Activated T-helper 17 cell treated with anti-CD3 and anti-CD28 coated beads, Interleukin-2, amount 50 U/mL, for 72 hours (primary cell): ENCODE data around the gene VRK2. TPM values are rescaled to one million over a fixed set of nuclear protein-coding genes. Genes with fewer than 3 reads are reported as not detected.
"Not testable (repeated sequence)": the region's sequence is repeated elsewhere in the genome, so short reads cannot be mapped to it uniquely, and the experiment has no call there.

Experiments used
- ATAC-seq: fragments of 150-1000 bp; cut with Tn5 transposase; replicated peaks from 2 replicates; pipeline ENCODE4 v1.10.0; 2021; ENCODE audit warnings: mild to moderate bottlenecking, moderate library complexity
- H3K27ac Mint-ChIP-seq: one replicate; pipeline ENCODE4 v1.8.0; 2022; ENCODE audit warnings: mixed read lengths
- H3K27me3 Mint-ChIP-seq: one replicate; pipeline ENCODE4 v1.8.0; 2022; ENCODE audit warnings: mixed read lengths
- H3K36me3 Mint-ChIP-seq: one replicate; pipeline ENCODE4 v1.8.0; 2022; ENCODE audit warnings: low read depth, mild to moderate bottlenecking, mixed read lengths
- H3K4me1 Mint-ChIP-seq: one replicate; pipeline ENCODE4 v1.8.0; 2022; ENCODE audit warnings: mixed read lengths
- H3K4me3 Mint-ChIP-seq: one replicate; pipeline ENCODE4 v1.8.0; 2022; ENCODE audit warnings: mild to moderate bottlenecking, mixed read lengths
- H3K9me3 Mint-ChIP-seq: one replicate; pipeline ENCODE4 v1.8.0; 2022; ENCODE audit warnings: mixed read lengths
- total RNA-seq, 2 donors: library from RNA; stranded (reverse); gene quantifications; one replicate each; pipeline ENCODE4 v1.2.3, GENCODE V29; 2022

Gene VRK2
- total RNA-seq, 2 donors from 2014 or later, result 14.3 to 19.7 TPM

GRCh38 chr2:58067001-58067400, 20.4 kb downstream of the VRK2 start:
- H3K36me3 Mint-ChIP-seq, result peaks cover 28% of the 10 kb centered on the region
- peaks cover 9% of the 10 kb centered on the region for H3K4me1 Mint-ChIP-seq

DNA sequence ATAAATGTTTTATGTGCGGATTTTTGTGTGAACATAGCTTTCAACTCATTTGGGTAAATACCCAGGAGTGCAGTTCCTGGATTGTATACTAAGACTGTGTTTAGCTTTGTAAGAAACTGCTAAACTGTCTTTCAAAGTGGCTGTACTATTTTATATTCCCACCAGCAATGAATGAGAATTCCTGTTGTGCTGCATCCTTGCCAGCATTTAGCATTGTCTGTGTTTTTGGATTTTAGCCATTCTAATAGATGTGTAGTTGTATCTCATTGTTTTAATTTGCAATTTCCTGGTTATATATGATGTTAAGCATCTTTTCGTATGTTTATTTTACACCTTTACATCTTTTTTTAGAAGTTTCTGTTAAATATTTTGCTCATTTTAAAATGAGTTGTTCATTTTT, 24.2 kb downstream of the VRK2 start:
- Mint-ChIP-seq H3K9me3 (peaks cover 5% of the 10 kb centered on the region), H3K27ac (no peak overlapping the region), H3K36me3 (peaks cover 40% of the 10 kb centered on the region), H3K4me3 (no peak overlapping the region), H3K27me3 (no peaks in the 10 kb centered on the region), H3K4me1 (peaks cover 12% of the 10 kb centered on the region)
- no peak for ATAC-seq

More at GRCh38 chr2:58067001-58067400, 20.4 kb downstream of the VRK2 start:
- H3K4me3 Mint-ChIP-seq, result no peak overlapping the region
- no peaks in the 10 kb centered on the region for H3K27me3 Mint-ChIP-seq
- no peak for ATAC-seq
- H3K27ac Mint-ChIP-seq, result no peak overlapping the region
- peaks cover 5% of the 10 kb centered on the region for H3K9me3 Mint-ChIP-seq

GRCh38 chr2:58072102-58072501, 25.5 kb downstream of the VRK2 start:
- Mint-ChIP-seq H3K4me3 (no peak overlapping the region), H3K36me3 (peaks cover 40% of the 10 kb centered on the region), H3K4me1 (peaks cover 9% of the 10 kb centered on the region), H3K27ac (no peak overlapping the region), H3K27me3 (no peaks in the 10 kb centered on the region), H3K9me3 (peaks cover 5% of the 10 kb centered on the region)
- ATAC-seq, result no peak

- no peaks in the 10 kb centered on the region for H3K27me3 Mint-ChIP-seq
- peaks cover 5% of the 10 kb centered on the region for H3K9me3 Mint-ChIP-seq
- peaks cover 33% of the 10 kb centered on the region for H3K36me3 Mint-ChIP-seq
- ATAC-seq, result no peak
- peaks cover 9% of the 10 kb centered on the region for H3K4me1 Mint-ChIP-seq
- H3K4me3 Mint-ChIP-seq, result no peak overlapping the region
- no peak overlapping the region for H3K27ac Mint-ChIP-seq
These were observed 26.4 kb downstream of the VRK2 start for GRCh38 chr2:58073008-58073407.

DNA sequence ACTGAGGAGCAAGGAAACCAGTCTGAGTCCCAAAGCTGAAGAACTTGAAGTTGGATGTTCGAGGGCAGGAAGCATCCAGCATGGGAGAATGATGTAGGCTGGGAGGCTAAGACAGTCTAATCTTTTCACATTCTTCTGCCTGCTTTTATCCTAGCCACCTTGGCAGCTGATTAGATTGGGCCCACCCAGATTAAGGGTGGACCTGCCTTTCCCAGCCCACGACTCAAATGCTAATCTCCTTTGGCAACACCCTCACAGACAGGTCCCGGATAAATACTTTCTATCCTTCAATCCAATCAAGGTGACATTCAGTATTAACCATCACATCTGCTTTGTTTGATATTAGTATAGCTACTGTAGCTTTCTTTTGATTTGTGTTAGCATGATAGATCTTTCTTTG, 27.1 kb downstream of the VRK2 start:
- no peaks in the 10 kb centered on the region for H3K9me3 Mint-ChIP-seq
- no peak overlapping the region for H3K4me3 Mint-ChIP-seq
- no peak overlapping the region for H3K27ac Mint-ChIP-seq
- H3K36me3 Mint-ChIP-seq, result peaks cover 26% of the 10 kb centered on the region
- H3K27me3 Mint-ChIP-seq, result no peaks in the 10 kb centered on the region
- H3K4me1 Mint-ChIP-seq, result peaks cover 9% of the 10 kb centered on the region
- no peak for ATAC-seq

GRCh38 chr2:58081000-58081399, 34.4 kb downstream of the VRK2 start:
- Mint-ChIP-seq H3K9me3 (no peaks in the 10 kb centered on the region), H3K27me3 (no peaks in the 10 kb centered on the region), H3K4me1 (no peaks in the 10 kb centered on the region), H3K27ac (no peak overlapping the region), H3K4me3 (no peak overlapping the region), H3K36me3 (peaks cover 9% of the 10 kb centered on the region)
- ATAC-seq, result no peak

DNA sequence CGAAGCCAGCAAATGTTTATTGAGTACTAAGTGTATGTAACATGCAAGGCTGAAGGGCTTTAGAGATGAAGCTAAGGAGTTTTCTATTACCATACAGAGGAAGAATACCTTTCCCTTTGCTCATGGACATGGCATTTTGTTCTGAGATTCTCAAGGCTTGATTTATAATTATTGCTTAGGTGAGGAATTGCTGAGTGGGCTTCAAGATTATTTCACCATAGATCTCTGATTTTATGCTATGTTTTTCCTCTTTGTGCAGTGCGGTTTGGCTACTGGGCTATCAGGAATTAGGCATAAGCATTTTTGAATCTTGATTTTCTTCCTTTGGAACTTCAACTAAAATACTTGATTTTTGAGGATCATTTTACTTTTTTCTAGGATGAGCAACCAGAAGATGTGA, 42.5 kb downstream of the VRK2 start:
- Mint-ChIP-seq H3K9me3 (no peaks in the 10 kb centered on the region), H3K4me1 (no peaks in the 10 kb centered on the region), H3K36me3 (peaks cover 77% of the 10 kb centered on the region), H3K27ac (no peak overlapping the region), H3K27me3 (no peaks in the 10 kb centered on the region), H3K4me3 (no peak overlapping the region)
- ATAC-seq, result no peak

DNA sequence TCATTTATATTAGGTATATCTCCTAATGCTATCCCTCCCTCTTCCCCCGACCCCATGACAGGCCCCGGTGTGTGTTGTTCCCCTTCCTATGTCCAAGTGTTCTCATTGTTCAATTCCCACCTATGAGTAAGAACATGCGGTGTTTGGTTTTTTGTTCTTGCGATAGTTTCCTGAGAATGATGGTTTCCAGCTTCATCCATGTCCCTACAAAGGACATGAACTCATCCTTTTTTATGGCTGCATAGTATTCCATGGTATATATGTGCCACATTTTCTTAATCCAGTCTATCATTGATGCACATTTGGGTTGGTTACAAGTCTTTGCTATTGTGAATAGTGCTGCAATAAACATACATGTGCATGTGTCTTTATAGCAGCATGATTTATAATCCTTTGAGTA, 46.2 kb downstream of the VRK2 start:
- H3K27me3 Mint-ChIP-seq, H3K4me1 Mint-ChIP-seq, ATAC-seq, H3K9me3 Mint-ChIP-seq, H3K4me3 Mint-ChIP-seq, H3K27ac Mint-ChIP-seq: not testable (repeated sequence)
- peaks cover 59% of the 10 kb centered on the region for H3K36me3 Mint-ChIP-seq

DNA sequence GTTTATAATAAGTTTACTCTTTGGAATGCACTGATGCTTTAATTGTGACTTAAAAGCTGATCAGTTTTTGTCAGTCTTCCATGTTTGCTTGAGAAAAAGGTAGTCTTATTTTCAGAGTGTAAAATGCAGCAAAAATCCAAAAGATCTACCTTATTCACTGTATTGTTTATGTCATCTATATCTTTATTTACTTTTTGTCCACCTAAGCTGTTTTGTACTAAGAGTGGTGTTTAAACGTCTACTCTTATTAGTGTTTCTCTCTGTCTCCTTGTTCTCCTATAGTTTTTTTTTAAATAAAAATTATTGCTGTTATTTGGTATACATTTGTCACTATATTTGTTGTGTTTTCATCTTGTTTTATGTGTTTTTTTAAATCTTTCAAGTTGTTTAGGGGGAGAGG, 50.4 kb downstream of the VRK2 start:
- Mint-ChIP-seq H3K36me3 (peaks cover 22% of the 10 kb centered on the region), H3K9me3 (no peaks in the 10 kb centered on the region), H3K4me1 (no peaks in the 10 kb centered on the region), H3K27me3 (no peaks in the 10 kb centered on the region), H3K27ac (no peak overlapping the region), H3K4me3 (no peak overlapping the region)
- no peak for ATAC-seq

DNA sequence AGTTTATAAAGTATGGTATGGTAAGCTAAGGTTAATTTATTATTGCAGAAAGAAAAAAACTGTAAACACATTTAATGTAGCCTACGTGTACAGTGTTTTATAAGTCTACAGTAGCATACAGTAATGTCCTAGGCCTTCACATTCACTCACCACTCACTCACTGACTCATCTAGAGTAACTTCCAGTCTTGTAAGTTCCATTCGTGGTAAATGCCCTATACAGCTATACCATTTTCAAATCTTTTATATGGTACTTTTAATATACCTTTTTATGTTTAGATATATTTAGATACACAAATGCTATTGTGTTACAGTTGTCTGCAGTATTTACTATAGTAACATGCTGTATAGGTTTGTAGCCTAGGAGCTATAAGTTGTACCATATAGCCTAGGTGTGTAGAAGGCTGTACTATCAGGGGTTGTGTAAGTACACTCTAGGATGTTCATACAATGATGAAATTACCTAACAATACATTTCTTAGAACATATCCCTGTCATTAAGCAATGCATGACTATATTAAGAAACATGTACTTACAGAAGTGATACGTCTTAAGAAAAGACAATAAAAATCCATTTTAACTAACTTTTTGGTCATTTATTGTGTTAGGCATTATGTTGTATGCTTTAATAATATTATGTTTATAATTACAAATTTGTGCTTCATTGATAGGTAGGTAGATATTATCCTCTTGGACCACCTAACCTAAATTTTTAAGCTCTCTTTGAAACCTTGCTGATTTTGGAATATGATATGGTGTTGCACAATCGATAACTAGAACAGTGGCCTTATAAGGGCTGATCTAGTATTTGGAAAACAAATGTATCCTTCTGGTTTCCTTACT, 51.9 kb downstream of the VRK2 start:
- no peak overlapping the region for H3K27ac Mint-ChIP-seq
- peaks cover 20% of the 10 kb centered on the region for H3K36me3 Mint-ChIP-seq
- H3K27me3 Mint-ChIP-seq, result no peaks in the 10 kb centered on the region
- H3K4me1 Mint-ChIP-seq, result no peaks in the 10 kb centered on the region
- no peaks in the 10 kb centered on the region for H3K9me3 Mint-ChIP-seq
- ATAC-seq, result peak; percentile 31
- H3K4me3 Mint-ChIP-seq, result no peak overlapping the region

DNA sequence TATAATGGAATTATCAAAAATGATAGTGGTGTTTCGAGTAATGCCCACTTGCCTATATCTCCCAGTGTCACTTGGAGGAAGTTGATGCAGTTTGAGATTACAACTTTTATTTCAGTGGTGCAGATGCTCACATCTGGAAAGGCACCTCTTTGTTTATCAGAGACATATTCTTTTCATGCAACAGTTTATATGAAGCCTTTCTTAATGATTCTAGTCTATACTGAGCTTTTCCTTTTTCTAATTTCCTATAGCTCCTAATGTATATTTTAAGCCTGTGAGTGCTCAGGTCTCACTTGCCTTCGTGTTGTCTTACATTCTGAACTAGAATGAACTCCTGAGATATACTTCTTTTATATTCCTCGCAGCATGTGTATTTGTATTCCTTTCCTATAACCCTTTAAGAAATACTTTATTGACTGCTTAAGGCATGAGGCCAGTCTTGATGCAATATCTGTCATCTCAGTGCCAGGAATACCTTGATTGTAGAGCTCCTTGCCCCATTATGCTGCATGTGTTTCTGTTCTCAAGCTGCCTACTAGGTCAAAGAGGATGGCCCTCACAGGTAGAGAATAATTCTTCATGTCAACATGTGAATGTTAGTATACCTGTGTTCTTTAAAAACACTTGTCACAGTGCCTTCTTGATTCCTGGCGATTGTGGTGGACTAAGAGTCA, 52.6 kb downstream of the VRK2 start:
- Mint-ChIP-seq H3K4me1 (no peaks in the 10 kb centered on the region), H3K27me3 (no peaks in the 10 kb centered on the region), H3K36me3 (peaks cover 18% of the 10 kb centered on the region), H3K4me3 (no peak overlapping the region), H3K9me3 (no peaks in the 10 kb centered on the region), H3K27ac (no peak overlapping the region)
- ATAC-seq, result no peak

DNA sequence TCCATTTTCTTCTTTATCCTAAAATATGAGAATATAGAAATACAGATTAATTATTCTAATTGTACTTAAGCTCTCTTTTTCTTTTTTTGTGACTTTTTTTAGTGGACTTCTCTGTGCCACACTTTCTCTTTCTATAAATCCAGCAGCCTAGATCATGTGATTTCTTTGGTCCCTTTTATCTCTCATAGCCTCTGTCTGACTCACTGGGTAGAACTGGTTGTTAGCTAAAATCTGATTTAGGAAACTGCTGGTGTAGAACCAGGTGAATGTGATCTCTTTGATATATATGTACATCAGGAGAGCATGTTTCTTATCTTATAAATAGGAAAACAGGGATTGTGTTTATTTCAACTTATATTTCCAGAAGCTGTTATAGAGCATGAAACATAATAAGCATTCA, 54.9 kb downstream of the VRK2 start:
- no peaks in the 10 kb centered on the region for H3K4me1 Mint-ChIP-seq
- H3K36me3 Mint-ChIP-seq, result peaks cover 14% of the 10 kb centered on the region
- H3K9me3 Mint-ChIP-seq, result no peaks in the 10 kb centered on the region
- no peaks in the 10 kb centered on the region for H3K27me3 Mint-ChIP-seq
- H3K27ac Mint-ChIP-seq, result no peak overlapping the region
- H3K4me3 Mint-ChIP-seq, result no peak overlapping the region
- no peak for ATAC-seq

DNA sequence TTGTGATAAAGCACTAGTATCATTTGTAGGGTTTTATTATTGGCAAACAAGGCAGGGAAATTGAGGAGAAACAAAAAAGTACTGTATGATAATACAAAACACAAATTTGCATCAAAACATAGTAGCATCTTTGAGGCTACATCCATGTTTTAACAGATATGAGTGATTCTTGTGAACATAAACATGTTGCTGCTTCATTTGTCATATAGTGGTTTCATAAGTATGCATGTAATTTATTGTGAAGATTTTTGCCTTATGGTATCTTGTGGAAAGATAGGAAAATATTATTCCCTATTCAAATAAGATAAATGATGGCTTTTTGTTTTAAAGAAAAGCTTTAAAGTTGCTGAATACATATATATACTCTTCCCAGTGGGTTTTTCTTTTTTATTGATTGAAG, 60.3 kb downstream of the VRK2 start:
- no peak overlapping the region for H3K4me3 Mint-ChIP-seq
- H3K9me3 Mint-ChIP-seq, result no peaks in the 10 kb centered on the region
- H3K27me3 Mint-ChIP-seq, result no peaks in the 10 kb centered on the region
- peaks cover 8% of the 10 kb centered on the region for H3K36me3 Mint-ChIP-seq
- no peak for ATAC-seq
- H3K4me1 Mint-ChIP-seq, result peaks cover 9% of the 10 kb centered on the region
- no peak overlapping the region for H3K27ac Mint-ChIP-seq

- Mint-ChIP-seq H3K27me3 (no peaks in the 10 kb centered on the region), H3K4me3 (peak overlapping the region; percentile 0), H3K27ac (peak overlapping the region; percentile 5), H3K4me1 (peaks cover 9% of the 10 kb centered on the region), H3K9me3 (no peaks in the 10 kb centered on the region), H3K36me3 (peaks cover 4% of the 10 kb centered on the region)
- peak; percentile 98 for ATAC-seq
These were observed 61.5 kb downstream of the VRK2 start for GRCh38 chr2:58107803-58108710.
